SK-N-MC (cell line): ENCODE data around the gene INTU.

Source experiments
- EZH2 ChIP-seq: fragments of 200-600 bp; sonication (generic); IDR thresholded peaks from one replicate; pipeline ENCODE4 v1.6.1; 2017; ENCODE audit warnings: antibody characterized with exemption
- POLR2AphosphoS5 ChIP-seq: IDR thresholded peaks from 2 replicates; pipeline ENCODE4 v1.6.1; 2012; ENCODE audit warnings: mild to moderate bottlenecking, low read depth, low read length, borderline replicate concordance

DNA sequence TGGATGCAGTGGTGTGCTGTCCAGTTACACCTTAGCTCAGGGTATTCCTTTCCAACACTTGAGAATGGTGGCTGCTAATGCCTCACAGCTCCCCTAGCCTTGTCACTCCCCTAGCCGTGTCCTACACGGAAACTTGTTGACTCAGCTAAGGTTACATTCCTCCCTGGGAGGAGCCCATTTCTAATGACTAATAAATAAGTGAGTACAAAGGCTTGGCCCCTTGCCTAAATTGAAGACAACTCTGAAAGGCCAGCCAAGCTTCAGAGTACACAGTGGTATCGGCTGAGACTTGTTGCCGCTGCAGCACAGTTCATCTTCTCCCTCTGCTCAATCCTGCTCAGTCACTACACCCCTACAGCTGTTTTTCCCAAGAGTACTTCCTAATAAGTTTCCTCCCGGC lies 76.2 kb downstream of the INTU start:
- TF ChIP-seq EZH2 (no peak), POLR2AphosphoS5 (no peak)
